Mononuclear cell (primary cell): ENCODE results near the gene GIPC2. TPM values are rescaled to one million over a fixed set of nuclear protein-coding genes. Genes with fewer than 3 reads are reported as not detected.
"Not testable (repeated sequence)": the region's sequence is repeated elsewhere in the genome, so short reads cannot be mapped to it uniquely, and the experiment has no call there.

Experiments
- H3K27me3 ChIP-seq: 2 replicates; pipeline ENCODE4 v1.6.0; 2011; ENCODE audit warnings: low read length, control low read depth; ENCODE audit not compliant: insufficient read depth
- H3K4me1 ChIP-seq: 2 replicates; pipeline ENCODE4 v1.5.1; 2011; ENCODE audit warnings: mild to moderate bottlenecking, low read length, control low read depth; ENCODE audit not compliant: insufficient read depth
- H3K4me3 ChIP-seq: 2 replicates; pipeline ENCODE4 v1.5.1; 2011; ENCODE audit warnings: mild to moderate bottlenecking, low read length, moderate library complexity
- H3K9me3 ChIP-seq: 2 replicates; pipeline ENCODE4 v1.5.1; 2011; ENCODE audit warnings: low read depth, mild to moderate bottlenecking, control low read depth, low read length
- total RNA-seq: library from RNA; depleted of rRNA; stranded (reverse); fragments of >200 nt; gene quantifications from one replicate; pipeline ENCODE4 v1.2.3, GENCODE V29; 2012

Gene GIPC2
- total RNA-seq, 1 donor, result under 0.01 TPM

- H3K4me3 ChIP-seq, result no peak overlapping the region
- no peaks in the 10 kb centered on the region for H3K4me1 ChIP-seq
- no peaks in the 10 kb centered on the region for H3K27me3 ChIP-seq
- H3K9me3 ChIP-seq, result no peaks in the 10 kb centered on the region
These were observed 26.7 kb upstream of the GIPC2 start for GRCh38 chr1:78019024-78019423.

GRCh38 chr1:78021134-78021533, 24.6 kb upstream of the GIPC2 start:
- not testable (repeated sequence) for H3K27me3 ChIP-seq, H3K9me3 ChIP-seq, H3K4me1 ChIP-seq, H3K4me3 ChIP-seq

GRCh38 chr1:78029793-78030192, 16.0 kb upstream of the GIPC2 start:
- Histone ChIP-seq H3K4me3 (no peak overlapping the region), H3K27me3 (no peaks in the 10 kb centered on the region), H3K9me3 (no peaks in the 10 kb centered on the region), H3K4me1 (no peaks in the 10 kb centered on the region)

- H3K27me3 ChIP-seq, result no peaks in the 10 kb centered on the region
- H3K4me1 ChIP-seq, result no peaks in the 10 kb centered on the region
- no peak overlapping the region for H3K4me3 ChIP-seq
- no peaks in the 10 kb centered on the region for H3K9me3 ChIP-seq
These were observed 12.6 kb upstream of the GIPC2 start for GRCh38 chr1:78032996-78033796.

- Histone ChIP-seq H3K4me1 (no peaks in the 10 kb centered on the region), H3K27me3 (no peaks in the 10 kb centered on the region), H3K9me3 (no peaks in the 10 kb centered on the region), H3K4me3 (no peak overlapping the region)
These were observed 12.0 kb upstream of the GIPC2 start for GRCh38 chr1:78033797-78034172.

- Histone ChIP-seq H3K27me3 (no peaks in the 10 kb centered on the region), H3K4me3 (no peak overlapping the region), H3K4me1 (no peaks in the 10 kb centered on the region)
These were observed 10.6 kb upstream of the GIPC2 start for GRCh38 chr1:78035121-78035520.

GRCh38 chr1:78036450-78036849, 9.3 kb upstream of the GIPC2 start:
- Histone ChIP-seq H3K27me3 (no peaks in the 10 kb centered on the region), H3K9me3 (no peaks in the 10 kb centered on the region), H3K4me1 (no peaks in the 10 kb centered on the region), H3K4me3 (no peak overlapping the region)

More at GRCh38 chr1:78035121-78035520, 10.6 kb upstream of the GIPC2 start:
- no peaks in the 10 kb centered on the region for H3K9me3 ChIP-seq

GRCh38 chr1:78038071-78038470, 7.7 kb upstream of the GIPC2 start:
- Histone ChIP-seq H3K9me3 (no peaks in the 10 kb centered on the region), H3K4me3 (no peak overlapping the region), H3K27me3 (no peaks in the 10 kb centered on the region), H3K4me1 (no peaks in the 10 kb centered on the region)

GRCh38 chr1:78038491-78038939, 7.3 kb upstream of the GIPC2 start:
- H3K9me3 ChIP-seq, result no peaks in the 10 kb centered on the region
- H3K4me3 ChIP-seq, result no peak overlapping the region
- peaks cover 1% of the 10 kb centered on the region for H3K27me3 ChIP-seq
- no peaks in the 10 kb centered on the region for H3K4me1 ChIP-seq

GRCh38 chr1:78040484-78041089, 5.2 kb upstream of the GIPC2 start:
- Histone ChIP-seq H3K27me3 (peaks cover 19% of the 10 kb centered on the region), H3K9me3 (no peaks in the 10 kb centered on the region), H3K4me3 (no peak overlapping the region), H3K4me1 (peaks cover 7% of the 10 kb centered on the region)

GRCh38 chr1:78043436-78043835, 2.3 kb upstream of the GIPC2 start:
- Histone ChIP-seq H3K9me3 (no peaks in the 10 kb centered on the region), H3K4me3 (no peak overlapping the region), H3K4me1 (peaks cover 17% of the 10 kb centered on the region), H3K27me3 (peaks cover 44% of the 10 kb centered on the region)

- H3K4me1 ChIP-seq, result peaks cover 17% of the 10 kb centered on the region
- no peaks in the 10 kb centered on the region for H3K9me3 ChIP-seq
- H3K27me3 ChIP-seq, result peaks cover 50% of the 10 kb centered on the region
- H3K4me3 ChIP-seq, result no peak overlapping the region
These were observed 787 bp upstream of the GIPC2 start for GRCh38 chr1:78044796-78045562.

GRCh38 chr1:78045563-78045925, 222 bp upstream of the GIPC2 start:
- Histone ChIP-seq H3K4me1 (peaks cover 17% of the 10 kb centered on the region), H3K9me3 (no peaks in the 10 kb centered on the region), H3K27me3 (peaks cover 50% of the 10 kb centered on the region), H3K4me3 (peak overlapping the region; percentile 36)

- Histone ChIP-seq H3K4me3 (no peak overlapping the region), H3K9me3 (no peaks in the 10 kb centered on the region), H3K27me3 (peaks cover 50% of the 10 kb centered on the region), H3K4me1 (peaks cover 17% of the 10 kb centered on the region)
These were observed 1.3 kb downstream of the GIPC2 start for GRCh38 chr1:78047106-78047505.

- H3K4me1 ChIP-seq, result peaks cover 17% of the 10 kb centered on the region
- H3K27me3 ChIP-seq, result peaks cover 50% of the 10 kb centered on the region
- no peak overlapping the region for H3K4me3 ChIP-seq
- H3K9me3 ChIP-seq, result no peaks in the 10 kb centered on the region
These were observed 1.9 kb downstream of the GIPC2 start for GRCh38 chr1:78047631-78048030.
